ENCODE measurements around the gene DOCK8. TPM values are rescaled to one million over a fixed set of nuclear protein-coding genes. Genes with fewer than 3 reads are reported as not detected.

The DOCK8 gene
- total RNA-seq, 1 experiment from 2014 or later, result 0.37 TPM

GRCh38 chr9:458590-458989 is 243.9 kb downstream of the DOCK8 start:
- H3K4me3 ChIP-seq (replicated peaks in 1 of 2; ENCODE audit: low read depth in 1 of 2, low read length in 2 of 2), result no peak overlapping the region
- ChIA-PET CTCF (no interaction called here), RAD21 (ENCODE audit: low non-redundant PET in 1 of 2, low total read pairs in 2 of 2, uncharacterized antibody in 2 of 2, unreplicated experiment in 2 of 2) (no interaction called here), POLR2A (no interaction called here)
- no peaks in the 10 kb centered on the region for H4K20me1 ChIP-seq (ENCODE audit: insufficient read depth)
- DNase-seq (ENCODE audit: low read depth, low spot score) (no peak), ATAC-seq (no peak)
- no peaks in the 10 kb centered on the region for H3K9me3 ChIP-seq (ENCODE audit: control insufficient read depth in 1 of 2, insufficient read depth in 1 of 2, low read depth in 1 of 2, low read length in 2 of 2)
- no TSS peak for BruUV-seq (replicated peaks)
- peaks cover 6 to 11% of the 10 kb centered on the region in 2 experiments; a peak in 3 of 4 replicates for H3K4me1 ChIP-seq (ENCODE audit: control insufficient read depth in 1 of 2, insufficient read depth in 2 of 2, low read length in 2 of 2)
- TF ChIP-seq EZH2 (IDR thresholded peaks at IDR 0.05) (no peak), POLR2A (IDR thresholded peaks at IDR 0.05; ENCODE audit: borderline replicate concordance, extremely low read depth, insufficient read depth, insufficient read length) (no peak), YY1 (IDR thresholded peaks at IDR 0.05; ENCODE audit: extremely low read depth, insufficient replicate concordance, low read depth, low read length) (no peak), ATF3 (IDR thresholded peaks at IDR 0.05) (no peak), TCF7L2 (IDR thresholded peaks at IDR 0.05; ENCODE audit: borderline replicate concordance, extremely low read depth, insufficient read depth, insufficient read length) (no peak), FOSL1 (IDR thresholded peaks at IDR 0.05; ENCODE audit: low read depth) (no peak), REST (IDR thresholded peaks at IDR 0.05; ENCODE audit: low read depth) (no peak), ZNF274 (IDR thresholded peaks at IDR 0.05; ENCODE audit: low read depth, low read length) (no peak), EGR1 (IDR thresholded peaks at IDR 0.05; ENCODE audit: low read depth) (no peak), ZFX (IDR thresholded peaks at IDR 0.05) (no peak), SRF (IDR thresholded peaks at IDR 0.05; ENCODE audit: low read depth) (no peak), ZBTB33 (IDR thresholded peaks at IDR 0.05; ENCODE audit: extremely low read depth, insufficient replicate concordance, low read length) (no peak), POLR2AphosphoS5 (IDR thresholded peaks at IDR 0.05; ENCODE audit: low read depth, low read length) (no peak), JUND (IDR thresholded peaks at IDR 0.05) (no peak), ELF1 (IDR thresholded peaks at IDR 0.05; ENCODE audit: borderline replicate concordance, low read depth) (no peak), CEBPB (IDR thresholded peaks at IDR 0.05; ENCODE audit: low read depth) (no peak), SP1 (IDR thresholded peaks at IDR 0.05; ENCODE audit: low read depth) (no peak), EZH2phosphoT487 (IDR thresholded peaks at IDR 0.05; ENCODE audit: borderline replicate concordance) (no peak), CBX3 (IDR thresholded peaks at IDR 0.05; ENCODE audit: low read depth) (no peak), SIN3A (IDR thresholded peaks at IDR 0.05; ENCODE audit: low read depth) (no peak)
- no peak overlapping the region for H2AFZ ChIP-seq (ENCODE audit: low read depth, low read length, poor library complexity, severe bottlenecking)
- H3K9me2 ChIP-seq (ENCODE audit: insufficient read depth), result no peaks in the 10 kb centered on the region
- intact Hi-C loops (cut with micrococcal nuclease), result no loop called here
- no peak overlapping the region for H3K4me2 ChIP-seq (ENCODE audit: low read length)
- H3K27me3 ChIP-seq (ENCODE audit: insufficient read depth, low read length), result no peaks in the 10 kb centered on the region
- H3K36me3 ChIP-seq (ENCODE audit: control insufficient read depth in 1 of 2, insufficient read depth in 2 of 2, low read length in 2 of 2), result no peaks in the 10 kb centered on the region
- no peaks in the 10 kb centered on the region for H3K79me2 ChIP-seq (ENCODE audit: insufficient read depth, low read length)
- H3K9ac ChIP-seq (ENCODE audit: low read length), result no peak overlapping the region
- no peak overlapping the region for H3K27ac ChIP-seq (ENCODE audit: low read depth, low read length)

Data from HCT116 (cell line).